ENCODE results near the gene A3GALT2.

A3GALT2 gene

GRCh38 chr1:33268457-33268856 lies 52.4 kb downstream of the A3GALT2 start:
- H3K27ac ChIP-seq = no peak overlapping the region
- no peak for TF ChIP-seq ZFX (IDR thresholded peaks at IDR 0.05)
- TF ChIP-seq CTCF (conservative IDR thresholded peaks at IDR 0.05) = no peak

GRCh38 chr1:33267468-33268205 lies 53.3 kb downstream of the A3GALT2 start:
- TF ChIP-seq CTCF (conservative IDR thresholded peaks at IDR 0.05) (no peak), ZFX (IDR thresholded peaks at IDR 0.05) (no peak)
- H3K27ac ChIP-seq = no peak overlapping the region

DNA sequence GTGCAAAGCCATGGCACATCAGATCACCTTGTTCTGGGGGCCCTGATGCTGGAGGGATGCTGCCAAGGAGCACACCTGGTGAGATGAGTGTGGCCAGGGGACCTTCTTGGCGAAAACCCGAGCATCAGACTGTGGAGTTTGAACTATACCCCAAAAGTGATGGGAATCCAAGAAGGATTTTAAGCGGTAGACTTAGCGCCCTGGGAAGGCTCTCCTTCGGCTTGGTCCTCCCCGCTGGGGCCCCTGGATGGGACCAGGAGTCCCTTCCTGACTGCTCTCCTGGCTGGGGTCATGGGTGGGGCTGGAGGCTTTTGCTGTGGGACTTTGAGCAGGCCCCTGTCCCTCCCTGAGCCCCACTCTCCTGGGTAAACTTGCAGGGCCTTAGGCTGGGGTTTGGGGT lies 54.1 kb downstream of the A3GALT2 start:
- TF ChIP-seq ZFX (IDR thresholded peaks at IDR 0.05) (no peak), CTCF (conservative IDR thresholded peaks at IDR 0.05) (no peak)
- H3K27ac ChIP-seq = no peak overlapping the region

DNA sequence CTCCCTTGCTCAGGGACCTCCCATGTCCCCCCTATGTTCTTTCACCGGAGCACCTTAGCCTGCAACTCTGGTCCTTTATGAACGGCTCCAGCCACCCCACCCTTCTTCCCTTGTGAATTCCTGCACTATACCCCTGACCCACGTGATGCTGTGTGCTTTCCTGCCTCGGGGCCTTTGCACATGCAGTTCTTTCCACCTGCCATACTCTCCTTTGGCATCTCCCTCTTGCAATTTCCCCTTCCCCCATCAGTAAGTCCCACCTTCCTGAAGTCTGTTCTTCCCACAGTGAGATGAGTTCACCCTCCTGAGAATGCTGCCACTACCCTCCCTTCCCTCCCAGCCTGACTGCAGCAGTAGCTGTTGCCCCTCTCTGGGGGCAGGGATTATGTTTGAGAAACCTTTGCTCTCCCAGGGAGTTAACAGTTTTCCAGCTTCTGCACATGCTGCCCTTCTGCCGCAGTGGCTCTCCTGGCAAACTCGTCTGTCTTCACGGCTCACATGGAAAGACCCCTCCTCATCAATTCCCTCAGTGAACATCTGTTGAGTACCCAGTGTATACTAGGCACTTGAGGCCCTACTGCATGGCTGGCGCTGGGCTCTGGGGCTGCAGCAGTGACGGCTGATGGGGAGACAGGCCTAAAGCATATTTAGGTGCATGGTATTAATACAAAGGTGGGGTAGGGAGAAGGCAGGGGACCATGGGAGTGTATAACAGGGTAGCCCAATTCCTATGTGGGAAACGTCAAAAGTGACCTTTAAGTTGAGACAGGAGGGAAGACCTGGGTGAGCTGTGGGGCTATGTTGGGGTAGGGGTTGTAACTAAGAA lies 54.9 kb downstream of the A3GALT2 start:
- no peak overlapping the region for H3K27ac ChIP-seq
- TF ChIP-seq ZFX (IDR thresholded peaks at IDR 0.05) (no peak), CTCF (conservative IDR thresholded peaks at IDR 0.05) (no peak)

GRCh38 chr1:33263890-33264504 lies 56.9 kb downstream of the A3GALT2 start:
- TF ChIP-seq ZFX (IDR thresholded peaks at IDR 0.05) = no peak
- no peak for TF ChIP-seq CTCF (conservative IDR thresholded peaks at IDR 0.05)
- no peak overlapping the region for H3K27ac ChIP-seq

- TF ChIP-seq CTCF (conservative IDR thresholded peaks at IDR 0.05) (no peak), ZFX (IDR thresholded peaks at IDR 0.05) (no peak)
Observed at GRCh38 chr1:33261344-33261743, 59.6 kb downstream of the A3GALT2 start.

DNA sequence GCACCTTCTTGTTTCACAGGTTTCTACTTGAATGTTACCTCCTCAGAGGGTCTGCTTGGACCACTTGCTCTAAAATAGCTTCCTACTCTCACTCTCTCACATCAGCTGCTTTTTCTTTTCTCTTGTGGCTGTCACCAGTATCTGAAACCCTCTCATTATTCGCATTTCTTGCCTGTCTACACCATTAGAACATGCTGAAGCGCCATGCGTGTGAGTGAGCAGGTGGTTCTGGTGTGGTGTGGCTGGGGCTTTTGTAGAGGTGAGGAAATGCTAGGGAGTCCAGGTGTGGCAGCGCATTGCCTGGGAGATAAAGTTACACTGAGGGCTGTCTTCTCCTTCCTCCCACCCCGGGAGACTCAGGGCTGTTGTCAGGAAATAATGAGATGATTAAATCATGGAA lies 60.5 kb downstream of the A3GALT2 start:
- TF ChIP-seq CTCF (conservative IDR thresholded peaks at IDR 0.05) (no peak), ZFX (IDR thresholded peaks at IDR 0.05) (no peak)
- no peak overlapping the region for H3K27ac ChIP-seq

More at GRCh38 chr1:33261344-33261743, 59.6 kb downstream of the A3GALT2 start:
- H3K27ac ChIP-seq = no peak overlapping the region
